ENCODE results near the gene POLR2E.

Gene POLR2E

GRCh38 chr19:1069009-1069779 is 26.0 kb downstream of the POLR2E start:
- peak overlapping the region in 1 of 2 donors; percentile 78 for H3K27ac ChIP-seq
- no peak for DNase-seq (ENCODE audit: low spot score)
- TF ChIP-seq CTCF (IDR thresholded peaks at IDR 0.05): no peak
- H3K4me3 ChIP-seq: peak overlapping the region; percentile 69

- peak overlapping the region in 1 of 2 donors; percentile 78 for H3K27ac ChIP-seq
- peak overlapping the region; percentile 69 for H3K4me3 ChIP-seq
- no peak for DNase-seq (ENCODE audit: low spot score)
- no peak for TF ChIP-seq CTCF (IDR thresholded peaks at IDR 0.05)
These were observed 26.9 kb downstream of the POLR2E start for GRCh38 chr19:1068009-1069001.

- Histone ChIP-seq H3K27ac (peak overlapping the region; percentile 21 to 78), H3K4me3 (peak overlapping the region; percentile 69)
- no peak for TF ChIP-seq CTCF (IDR thresholded peaks at IDR 0.05)
- DNase-seq (ENCODE audit: low spot score): no peak
These were observed 27.7 kb downstream of the POLR2E start for GRCh38 chr19:1067341-1067957.

GRCh38 chr19:1066748-1067340 is 28.3 kb downstream of the POLR2E start, which contains the start of gene ARHGAP45:
ARHGAP45 (plus strand) TSS chr19:1067167; CDS start chr19:1067406, 239 bp downstream.
- TF ChIP-seq CTCF (IDR thresholded peaks at IDR 0.05): no peak
- H3K27ac ChIP-seq: peak within 1 kb of the TSS; percentile 21 to 78
- DNase-seq (ENCODE audit: low spot score): no peak
- peak within 1 kb of the TSS; percentile 69 for H3K4me3 ChIP-seq

GRCh38 chr19:1066251-1066747 is 28.9 kb downstream of the POLR2E start:
- no peak for TF ChIP-seq CTCF (IDR thresholded peaks at IDR 0.05)
- H3K4me3 ChIP-seq: peak overlapping the region; percentile 69
- no peak for DNase-seq (ENCODE audit: low spot score)
- H3K27ac ChIP-seq: no peak overlapping the region

- no peak for TF ChIP-seq CTCF (IDR thresholded peaks at IDR 0.05)
- no peak overlapping the region for H3K4me3 ChIP-seq
- no peak for DNase-seq (ENCODE audit: low spot score)
- H3K27ac ChIP-seq: no peak overlapping the region
These were observed 29.5 kb downstream of the POLR2E start for GRCh38 chr19:1065606-1066109.

Data from coronary artery (tissue), 2 donors.